ENCODE data around the gene MAST1.
"Not testable (repeated sequence)": the region's sequence is repeated elsewhere in the genome, so short reads cannot be mapped to it uniquely, and the experiment has no call there.

The MAST1 gene

GRCh38 chr19:12841094-12841493 lies 2.8 kb downstream of the MAST1 start:
- Histone ChIP-seq H3K4me1 (ENCODE audit: insufficient read depth, poor library complexity, severe bottlenecking) (no peaks in the 10 kb centered on the region), H3K27ac (ENCODE audit: poor library complexity, severe bottlenecking) (peak overlapping the region; percentile 10), H3K27me3 (ENCODE audit: insufficient read depth, poor library complexity, severe bottlenecking) (peaks cover 42% of the 10 kb centered on the region), H3K36me3 (ENCODE audit: low read depth) (no peaks in the 10 kb centered on the region), H3K4me3 (ENCODE audit: severe bottlenecking) (peak overlapping the region; percentile 34), H3K9me3 (ENCODE audit: severe bottlenecking) (no peaks in the 10 kb centered on the region)
- TF ChIP-seq CTCF (IDR thresholded peaks at IDR 0.05; ENCODE audit: poor library complexity, severe bottlenecking): no peak
- peak; percentile 54 for ATAC-seq (ENCODE audit: low read depth)
- no peak for DNase-seq (ENCODE audit: low spot score)

- Histone ChIP-seq H3K36me3 (ENCODE audit: low read depth) (no peaks in the 10 kb centered on the region), H3K9me3 (ENCODE audit: severe bottlenecking) (no peaks in the 10 kb centered on the region), H3K4me3 (ENCODE audit: severe bottlenecking) (no peak overlapping the region), H3K27me3 (ENCODE audit: insufficient read depth, poor library complexity, severe bottlenecking) (peaks cover 27% of the 10 kb centered on the region), H3K4me1 (ENCODE audit: insufficient read depth, poor library complexity, severe bottlenecking) (no peaks in the 10 kb centered on the region), H3K27ac (ENCODE audit: poor library complexity, severe bottlenecking) (no peak overlapping the region)
- no peak for ATAC-seq (ENCODE audit: low read depth)
- no peak for TF ChIP-seq CTCF (IDR thresholded peaks at IDR 0.05; ENCODE audit: poor library complexity, severe bottlenecking)
- DNase-seq (ENCODE audit: low spot score): no peak
Observed at GRCh38 chr19:12842511-12842910, 4.2 kb downstream of the MAST1 start.

- no peak for DNase-seq (ENCODE audit: low spot score)
- H3K27me3 ChIP-seq (ENCODE audit: insufficient read depth, poor library complexity, severe bottlenecking): peaks cover 21% of the 10 kb centered on the region
Observed at GRCh38 chr19:12843328-12843727, 5.0 kb downstream of the MAST1 start.

GRCh38 chr19:12843999-12844732 lies 5.9 kb downstream of the MAST1 start:
- Histone ChIP-seq H3K4me3 (ENCODE audit: severe bottlenecking) (no peak overlapping the region), H3K27ac (ENCODE audit: poor library complexity, severe bottlenecking) (no peak overlapping the region), H3K27me3 (ENCODE audit: insufficient read depth, poor library complexity, severe bottlenecking) (peaks cover 13% of the 10 kb centered on the region), H3K36me3 (ENCODE audit: low read depth) (no peaks in the 10 kb centered on the region), H3K9me3 (ENCODE audit: severe bottlenecking) (no peaks in the 10 kb centered on the region), H3K4me1 (ENCODE audit: insufficient read depth, poor library complexity, severe bottlenecking) (peaks cover 3% of the 10 kb centered on the region)
- no peak for TF ChIP-seq CTCF (IDR thresholded peaks at IDR 0.05; ENCODE audit: poor library complexity, severe bottlenecking)
- ATAC-seq (ENCODE audit: low read depth) (no peak), DNase-seq (ENCODE audit: low spot score) (no peak)

More at GRCh38 chr19:12843328-12843727, 5.0 kb downstream of the MAST1 start:
- H3K9me3 ChIP-seq (ENCODE audit: severe bottlenecking): no peaks in the 10 kb centered on the region
- no peak for TF ChIP-seq CTCF (IDR thresholded peaks at IDR 0.05; ENCODE audit: poor library complexity, severe bottlenecking)
- ATAC-seq (ENCODE audit: low read depth): no peak
- peaks cover 3% of the 10 kb centered on the region for H3K4me1 ChIP-seq (ENCODE audit: insufficient read depth, poor library complexity, severe bottlenecking)
- H3K27ac ChIP-seq (ENCODE audit: poor library complexity, severe bottlenecking): no peak overlapping the region
- H3K4me3 ChIP-seq (ENCODE audit: severe bottlenecking): no peak overlapping the region
- H3K36me3 ChIP-seq (ENCODE audit: low read depth): no peaks in the 10 kb centered on the region

- DNase-seq (ENCODE audit: low spot score); H3K9me3 ChIP-seq (ENCODE audit: severe bottlenecking); H3K27ac ChIP-seq (ENCODE audit: poor library complexity, severe bottlenecking); ATAC-seq (ENCODE audit: low read depth); H3K4me3 ChIP-seq (ENCODE audit: severe bottlenecking); H3K36me3 ChIP-seq (ENCODE audit: low read depth); H3K4me1 ChIP-seq (ENCODE audit: insufficient read depth, poor library complexity, severe bottlenecking); H3K27me3 ChIP-seq (ENCODE audit: insufficient read depth, poor library complexity, severe bottlenecking): not testable (repeated sequence)
Observed at GRCh38 chr19:12846613-12847012, 8.3 kb downstream of the MAST1 start.
